Measurements from ENCODE around the gene NDUFV1.

The NDUFV1 gene

DNA sequence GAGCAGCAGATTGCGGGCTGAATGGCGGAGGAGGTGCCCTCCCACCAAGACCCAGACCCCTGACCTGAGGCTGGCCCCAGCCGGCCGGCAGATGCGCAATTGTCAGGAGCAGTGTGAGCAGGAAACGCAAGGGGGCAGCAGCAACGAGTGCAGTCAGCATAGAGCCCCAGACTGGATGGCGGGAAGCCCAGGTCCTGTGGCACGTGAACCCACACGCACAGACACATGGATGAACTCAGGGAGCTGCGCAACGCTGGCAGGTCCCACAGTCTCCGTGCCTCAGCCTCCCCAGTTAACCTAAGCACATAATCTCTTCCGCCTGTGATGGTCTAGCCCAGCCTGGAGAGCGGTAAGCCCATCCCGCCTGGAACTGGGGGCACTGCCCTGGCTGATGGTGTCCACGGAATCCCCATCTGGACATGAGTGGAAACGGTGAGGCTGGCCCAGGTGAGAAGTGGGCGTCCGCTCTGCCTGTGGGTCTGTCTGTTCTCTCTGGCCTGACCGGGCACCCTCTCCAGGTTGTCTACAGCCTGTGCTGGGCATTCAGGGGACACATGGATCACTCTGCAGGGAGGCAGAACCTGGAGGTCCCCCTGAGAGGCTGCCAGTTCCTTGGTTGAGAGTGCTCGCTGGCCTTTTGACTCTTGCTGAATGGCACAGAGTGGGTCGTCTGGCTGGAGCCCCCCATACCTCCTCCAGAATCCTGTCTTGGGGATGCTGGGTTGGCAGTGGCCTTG, 33.5 kb downstream of the NDUFV1 start:
- DNase-seq (peak; percentile 43), ATAC-seq (ENCODE audit: insufficient read depth, low read depth) (peak; percentile 62; the same call in 2 of the 3 replicates)
- Histone ChIP-seq H2AFZ (ENCODE audit: low read depth, low read length) (no peak overlapping the region), H3K36me3 (ENCODE audit: insufficient read depth, low read length) (no peaks in the 10 kb centered on the region), H3K9ac (ENCODE audit: low read depth, low read length) (no peak overlapping the region), H3K4me3 (ENCODE audit: low read depth in 1 of 2, low read length in 2 of 2) (no peak overlapping the region), H3K9me3 (ENCODE audit: insufficient read depth, low read length, severe bottlenecking) (no peaks in the 10 kb centered on the region), H3K27ac (ENCODE audit: low read length) (no peak overlapping the region), H3K27me3 (ENCODE audit: insufficient read depth, low read length, poor library complexity) (no peaks in the 10 kb centered on the region), H4K20me1 (ENCODE audit: insufficient read depth, low read length) (no peaks in the 10 kb centered on the region), H3K79me2 (ENCODE audit: insufficient read depth, low read length) (no peaks in the 10 kb centered on the region), H3K4me2 (ENCODE audit: insufficient read depth, low read length) (no peak overlapping the region), H3K4me1 (ENCODE audit: insufficient read depth, low read length) (no peaks in the 10 kb centered on the region)
- no peak for TF ChIP-seq EZH2 (IDR thresholded peaks at IDR 0.05; ENCODE audit: borderline replicate concordance, low read depth, low read length, severe bottlenecking)
- TF ChIP-seq, protein P1, sequence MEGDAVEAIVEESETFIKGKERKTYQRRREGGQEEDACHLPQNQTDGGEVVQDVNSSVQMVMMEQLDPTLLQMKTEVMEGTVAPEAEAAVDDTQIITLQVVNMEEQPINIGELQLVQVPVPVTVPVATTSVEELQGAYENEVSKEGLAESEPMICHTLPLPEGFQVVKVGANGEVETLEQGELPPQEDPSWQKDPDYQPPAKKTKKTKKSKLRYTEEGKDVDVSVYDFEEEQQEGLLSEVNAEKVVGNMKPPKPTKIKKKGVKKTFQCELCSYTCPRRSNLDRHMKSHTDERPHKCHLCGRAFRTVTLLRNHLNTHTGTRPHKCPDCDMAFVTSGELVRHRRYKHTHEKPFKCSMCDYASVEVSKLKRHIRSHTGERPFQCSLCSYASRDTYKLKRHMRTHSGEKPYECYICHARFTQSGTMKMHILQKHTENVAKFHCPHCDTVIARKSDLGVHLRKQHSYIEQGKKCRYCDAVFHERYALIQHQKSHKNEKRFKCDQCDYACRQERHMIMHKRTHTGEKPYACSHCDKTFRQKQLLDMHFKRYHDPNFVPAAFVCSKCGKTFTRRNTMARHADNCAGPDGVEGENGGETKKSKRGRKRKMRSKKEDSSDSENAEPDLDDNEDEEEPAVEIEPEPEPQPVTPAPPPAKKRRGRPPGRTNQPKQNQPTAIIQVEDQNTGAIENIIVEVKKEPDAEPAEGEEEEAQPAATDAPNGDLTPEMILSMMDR (IDR thresholded peaks at IDR 0.05; ENCODE audit: borderline replicate concordance, extremely low read depth, low read length, poor library complexity, severe bottlenecking), result peak; percentile 33

DNA sequence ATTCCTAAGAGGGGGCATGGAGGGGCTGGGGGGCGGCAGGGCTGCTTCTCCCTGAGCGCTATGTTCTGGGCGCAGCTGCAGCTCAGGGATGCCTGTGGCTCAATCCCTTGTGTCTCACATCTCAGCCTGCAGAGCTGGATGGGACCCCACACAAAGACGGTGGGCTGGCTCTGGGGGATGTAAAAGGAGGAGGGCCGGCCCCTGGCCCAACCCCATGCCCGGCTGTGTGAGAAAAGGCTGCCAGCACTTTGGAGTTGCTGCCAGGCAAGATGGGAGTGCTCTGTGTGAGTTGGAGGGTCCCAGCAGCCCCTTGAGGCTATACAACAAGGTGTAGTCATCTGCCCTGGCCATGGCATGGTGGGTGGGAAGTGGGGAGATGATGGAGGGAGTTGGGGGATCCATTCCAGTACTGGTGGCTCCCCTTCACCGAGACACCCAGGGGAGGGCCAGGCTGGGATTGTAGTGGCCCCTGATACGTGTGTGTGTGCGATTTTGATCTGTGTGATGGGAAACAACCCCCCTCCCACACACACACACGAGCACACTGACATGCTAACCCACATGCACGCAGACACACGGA, 34.1 kb downstream of the NDUFV1 start:
- Histone ChIP-seq H3K4me2 (ENCODE audit: insufficient read depth, low read length) (no peak overlapping the region), H2AFZ (ENCODE audit: low read depth, low read length) (no peak overlapping the region), H3K79me2 (ENCODE audit: insufficient read depth, low read length) (no peaks in the 10 kb centered on the region), H3K9me3 (ENCODE audit: insufficient read depth, low read length, severe bottlenecking) (no peaks in the 10 kb centered on the region), H3K27me3 (ENCODE audit: insufficient read depth, low read length, poor library complexity) (no peaks in the 10 kb centered on the region), H3K9ac (ENCODE audit: low read depth, low read length) (no peak overlapping the region), H3K36me3 (ENCODE audit: insufficient read depth, low read length) (no peaks in the 10 kb centered on the region), H3K27ac (ENCODE audit: low read length) (no peak overlapping the region), H3K4me3 (ENCODE audit: low read depth in 1 of 2, low read length in 2 of 2) (no peak overlapping the region), H3K4me1 (ENCODE audit: insufficient read depth, low read length) (no peaks in the 10 kb centered on the region), H4K20me1 (ENCODE audit: insufficient read depth, low read length) (no peaks in the 10 kb centered on the region)
- TF ChIP-seq EZH2 (IDR thresholded peaks at IDR 0.05; ENCODE audit: borderline replicate concordance, low read depth, low read length, severe bottlenecking), result no peak
- TF ChIP-seq, protein P1 (IDR thresholded peaks at IDR 0.05; ENCODE audit: borderline replicate concordance, extremely low read depth, low read length, poor library complexity, severe bottlenecking), result no peak
- no peak for DNase-seq
- no peak for ATAC-seq (ENCODE audit: insufficient read depth, low read depth)

DNA sequence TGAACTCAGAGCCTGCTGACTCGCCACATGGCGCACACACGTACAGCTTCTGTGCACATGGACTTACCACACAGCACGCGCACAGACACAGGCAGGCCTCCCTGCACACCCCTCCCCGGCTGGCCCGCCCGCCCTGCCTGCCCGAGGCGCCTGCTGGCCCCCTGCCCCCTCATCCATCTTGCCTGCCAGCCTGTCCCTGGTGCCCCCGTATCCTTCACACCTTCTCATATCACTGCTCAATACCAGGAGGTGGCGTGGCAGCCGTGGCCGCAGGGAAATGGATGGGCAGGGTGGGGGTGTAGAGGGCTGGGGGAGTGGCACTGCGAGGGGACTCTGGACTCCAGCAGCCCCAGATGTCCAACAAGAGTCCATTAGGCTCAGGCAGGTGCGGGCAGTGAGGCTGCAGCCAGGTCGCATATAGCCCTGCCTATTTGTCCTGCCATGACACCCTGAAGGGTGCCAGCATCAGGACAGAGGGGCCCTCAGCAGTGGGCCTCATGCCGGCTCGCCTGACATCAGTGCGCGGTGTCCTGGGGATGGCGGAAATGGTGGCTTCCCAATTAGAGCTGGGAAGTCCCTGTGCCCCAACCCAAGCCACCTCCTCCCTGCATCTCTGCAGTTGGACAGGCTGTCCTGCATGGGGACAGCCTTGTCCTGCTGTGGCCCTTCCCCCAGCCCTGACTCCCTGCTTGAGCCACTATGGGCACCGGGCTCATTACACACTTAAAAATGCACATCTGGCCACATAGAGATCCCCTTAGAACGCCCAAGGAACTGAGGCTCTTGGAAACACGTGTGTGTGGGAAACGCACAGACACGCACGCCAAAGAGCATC, 34.8 kb downstream of the NDUFV1 start:
- no peak overlapping the region for H3K9ac ChIP-seq (ENCODE audit: low read depth, low read length)
- no peaks in the 10 kb centered on the region for H3K9me3 ChIP-seq (ENCODE audit: insufficient read depth, low read length, severe bottlenecking)
- H3K4me2 ChIP-seq (ENCODE audit: insufficient read depth, low read length), result no peak overlapping the region
- no peak overlapping the region for H3K27ac ChIP-seq (ENCODE audit: low read length)
- H3K36me3 ChIP-seq (ENCODE audit: insufficient read depth, low read length), result no peaks in the 10 kb centered on the region
- no peaks in the 10 kb centered on the region for H3K4me1 ChIP-seq (ENCODE audit: insufficient read depth, low read length)
- ATAC-seq (ENCODE audit: insufficient read depth, low read depth) (no peak), DNase-seq (no peak)
- no peaks in the 10 kb centered on the region for H3K27me3 ChIP-seq (ENCODE audit: insufficient read depth, low read length, poor library complexity)
- no peaks in the 10 kb centered on the region for H4K20me1 ChIP-seq (ENCODE audit: insufficient read depth, low read length)
- H3K79me2 ChIP-seq (ENCODE audit: insufficient read depth, low read length), result no peaks in the 10 kb centered on the region
- no peak overlapping the region for H2AFZ ChIP-seq (ENCODE audit: low read depth, low read length)
- TF ChIP-seq, protein P1 (IDR thresholded peaks at IDR 0.05; ENCODE audit: borderline replicate concordance, extremely low read depth, low read length, poor library complexity, severe bottlenecking), result no peak
- TF ChIP-seq EZH2 (IDR thresholded peaks at IDR 0.05; ENCODE audit: borderline replicate concordance, low read depth, low read length, severe bottlenecking), result no peak
- no peak overlapping the region for H3K4me3 ChIP-seq (ENCODE audit: low read depth in 1 of 2, low read length in 2 of 2)

All from DND-41 (cell line).